Fibroblast of villous mesenchyme (primary cell): Measurements from ENCODE around the gene NR2F2. TPM values are rescaled to one million over a fixed set of nuclear protein-coding genes. Genes with fewer than 3 reads are reported as not detected.
A peak's percentile ranks its signal among the peaks of the same experiment; 100 is the strongest.

Experiments used
- DNase-seq: peaks from one replicate; pipeline ENCODE4 v3.0.0-alpha.2; 2010; ENCODE audit warnings: low read depth
- H3K4me3 ChIP-seq: 2 replicates; pipeline ENCODE4 v1.5.1; 2011; ENCODE audit warnings: low read depth, mild to moderate bottlenecking, low read length
- CTCF ChIP-seq: IDR thresholded peaks from 2 replicates; pipeline ENCODE4 v1.5.1; 2012; ENCODE audit warnings: low read depth, mild to moderate bottlenecking, low read length; ENCODE audit not compliant: insufficient read depth
- total RNA-seq: library from RNA; depleted of rRNA; stranded (reverse); fragments of >200 nt; gene quantifications from 2 replicates; pipeline ENCODE4 v1.2.3, GENCODE V29; 2012

The NR2F2 gene
- total RNA-seq, 1 donor = 96.3 TPM

- peak; percentile 69 for TF ChIP-seq CTCF
- H3K4me3 ChIP-seq = peak overlapping the region; percentile 94
- peak; percentile 96 for DNase-seq
Measured at GRCh38 chr15:96327155-96327741, 3.3 kb upstream of the NR2F2 start.

GRCh38 chr15:96328181-96328876, 2.2 kb upstream of the NR2F2 start:
- peak; percentile 55 for DNase-seq

GRCh38 chr15:96328877-96329195, 1.7 kb upstream of the NR2F2 start:
- no peak for DNase-seq
- no peak for TF ChIP-seq CTCF
- peak overlapping the region; percentile 94 for H3K4me3 ChIP-seq

More at GRCh38 chr15:96328181-96328876, 2.2 kb upstream of the NR2F2 start:
- no peak for TF ChIP-seq CTCF
- H3K4me3 ChIP-seq = peak overlapping the region; percentile 94

DNA sequence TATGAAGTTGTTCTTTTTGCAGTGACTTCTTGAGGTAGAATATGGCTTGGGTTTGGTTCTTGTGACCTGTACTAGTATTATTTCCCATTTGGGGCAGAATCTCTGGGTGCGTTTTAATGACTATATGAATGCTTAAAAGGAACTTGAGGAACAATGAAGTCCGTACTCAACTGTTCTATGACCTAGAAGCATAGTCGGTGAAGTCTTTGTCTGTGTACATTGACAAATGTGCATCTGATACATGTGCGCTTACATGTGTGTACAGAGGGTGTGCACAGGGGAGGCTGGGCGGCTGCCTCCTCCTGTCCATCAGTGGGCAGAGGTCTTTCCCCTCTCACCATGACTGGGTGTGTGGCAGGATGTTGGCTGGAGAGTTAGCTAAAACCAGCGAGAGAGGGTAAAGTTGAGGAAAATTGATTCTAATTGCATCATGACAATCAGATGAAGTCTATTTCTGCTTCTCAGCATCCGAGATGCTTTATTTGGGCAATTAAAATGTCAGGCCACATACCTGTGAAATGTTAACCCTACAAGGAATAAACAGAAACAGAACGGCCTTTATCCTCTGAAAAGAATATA, 1.0 kb upstream of the NR2F2 start:
- peak overlapping the region; percentile 94 for H3K4me3 ChIP-seq
- TF ChIP-seq CTCF = no peak
- peak; percentile 55 for DNase-seq

- DNase-seq = peak; percentile 88
- peak overlapping the region; percentile 94 for H3K4me3 ChIP-seq
- TF ChIP-seq CTCF = no peak
Measured at GRCh38 chr15:96330064-96330449, 443 bp upstream of the NR2F2 start.

GRCh38 chr15:96331144-96331944, 844 bp downstream of the NR2F2 start:
- peak; percentile 59 for DNase-seq
- TF ChIP-seq CTCF = no peak
- peak overlapping the region; percentile 90 for H3K4me3 ChIP-seq
